ENCODE results near the gene GARIN5A. TPM values are rescaled to one million over a fixed set of nuclear protein-coding genes. Genes with fewer than 3 reads are reported as not detected.

Gene GARIN5A
- total RNA-seq, 1 experiment from 2014 or later: 8.2 TPM

DNA sequence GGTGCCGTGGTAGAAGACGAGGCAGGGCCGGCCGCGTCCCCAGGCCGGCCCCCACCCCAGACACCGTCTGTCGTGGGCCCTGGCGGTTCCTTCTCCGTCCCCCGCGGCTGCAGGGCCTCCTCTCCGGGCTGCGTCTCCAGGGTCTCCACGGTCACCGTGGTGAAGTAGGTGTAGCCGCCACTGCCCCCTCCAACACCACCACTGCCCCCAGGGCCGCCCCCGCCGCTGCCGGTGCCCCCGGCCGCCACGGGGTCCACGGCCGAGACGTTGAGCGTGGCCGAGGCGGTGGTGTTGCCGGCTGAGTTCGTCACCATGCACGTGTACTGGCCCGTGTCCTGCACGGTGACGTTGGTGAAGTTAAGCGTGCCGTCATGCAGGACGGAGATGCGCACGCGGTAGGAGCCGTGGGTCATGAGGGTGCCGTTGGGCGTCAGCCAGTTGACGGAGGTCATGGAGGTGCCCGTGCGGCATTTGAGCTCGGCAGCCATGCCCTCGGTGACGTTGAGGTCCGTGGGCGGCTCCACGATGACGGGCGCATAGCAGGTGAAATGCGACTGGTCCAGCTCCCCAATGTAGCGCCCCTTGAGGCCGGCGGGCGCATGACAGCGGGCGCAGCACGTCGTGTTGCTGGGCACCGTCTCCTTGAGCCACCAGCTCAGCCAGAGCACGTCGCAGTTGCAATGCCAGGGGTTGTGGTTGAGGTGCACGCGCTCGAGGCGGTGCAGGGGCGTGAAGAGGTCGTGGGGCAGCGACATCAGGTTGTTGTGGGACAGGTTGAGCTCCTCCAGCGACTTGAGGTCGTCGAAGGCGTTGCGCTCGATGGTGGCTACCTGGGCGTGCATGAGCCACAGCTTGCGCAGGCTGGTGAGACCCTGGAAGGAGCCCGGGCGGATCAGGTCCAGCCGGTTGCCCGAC, 41.7 kb upstream of the GARIN5A start:
- Mint-ChIP-seq H3K36me3 (peaks cover 5% of the 10 kb centered on the region; the same call in 1 of the 2 replicates), H3K27me3 (ENCODE audit: low read depth) (peaks cover 21% of the 10 kb centered on the region), H3K27ac (no peak overlapping the region), H3K4me1 (0 out of 2 replicates have a peak, but pooled peaks cover 1% of the 10 kb centered on the region), H3K4me3 (no peak overlapping the region), H3K9me3 (peaks cover 5% of the 10 kb centered on the region)
- TF ChIP-seq NR2C2 (CRISPR knock-in tag; IDR thresholded peaks at IDR 0.05) (0 out of 2 replicates have a peak, but pooled peaks have one; percentile 27), ZNF396 (CRISPR knock-in tag; IDR thresholded peaks at IDR 0.05; ENCODE audit: borderline replicate concordance) (no peak)
- TF ChIP-seq, protein P1, sequence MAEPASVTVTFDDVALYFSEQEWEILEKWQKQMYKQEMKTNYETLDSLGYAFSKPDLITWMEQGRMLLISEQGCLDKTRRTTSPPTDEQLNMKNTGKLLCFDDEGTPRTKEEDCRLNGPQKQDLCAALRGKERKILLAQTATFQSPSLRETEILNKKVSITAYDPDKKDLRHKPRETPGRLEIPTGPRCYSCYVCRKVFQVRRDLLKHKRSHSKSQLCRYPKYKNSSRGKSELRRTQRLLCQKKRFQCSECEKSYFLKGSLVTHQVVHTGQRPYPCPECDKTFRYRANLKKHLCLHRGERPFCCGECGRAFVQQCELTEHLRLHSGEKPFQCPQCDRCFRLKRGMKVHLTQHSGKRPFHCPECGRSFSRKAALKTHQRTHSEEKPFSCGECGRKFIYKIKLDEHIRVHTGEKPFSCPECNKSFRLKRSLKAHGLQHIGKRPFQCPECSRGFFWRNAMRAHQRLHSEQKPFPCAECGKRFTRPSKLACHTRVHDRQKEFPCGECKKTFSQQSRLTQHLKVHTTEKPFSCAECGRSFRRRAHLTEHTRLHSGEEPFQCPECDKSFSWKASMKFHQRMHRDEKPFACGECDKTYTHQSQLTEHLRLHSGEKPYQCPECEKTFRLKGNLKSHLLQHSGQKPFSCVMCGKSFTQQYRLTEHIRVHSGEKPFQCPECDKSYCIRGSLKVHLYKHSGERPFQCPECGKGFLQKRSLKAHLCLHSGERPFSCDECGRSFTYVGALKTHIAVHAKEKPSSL (CRISPR knock-in tag; conservative IDR thresholded peaks at IDR 0.05): no peak
- TF ChIP-seq, protein P2, sequence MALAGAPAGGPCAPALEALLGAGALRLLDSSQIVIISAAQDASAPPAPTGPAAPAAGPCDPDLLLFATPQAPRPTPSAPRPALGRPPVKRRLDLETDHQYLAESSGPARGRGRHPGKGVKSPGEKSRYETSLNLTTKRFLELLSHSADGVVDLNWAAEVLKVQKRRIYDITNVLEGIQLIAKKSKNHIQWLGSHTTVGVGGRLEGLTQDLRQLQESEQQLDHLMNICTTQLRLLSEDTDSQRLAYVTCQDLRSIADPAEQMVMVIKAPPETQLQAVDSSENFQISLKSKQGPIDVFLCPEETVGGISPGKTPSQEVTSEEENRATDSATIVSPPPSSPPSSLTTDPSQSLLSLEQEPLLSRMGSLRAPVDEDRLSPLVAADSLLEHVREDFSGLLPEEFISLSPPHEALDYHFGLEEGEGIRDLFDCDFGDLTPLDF (CRISPR knock-in tag; IDR thresholded peaks at IDR 0.05): 0 out of 2 replicates have a peak, but pooled peaks have one; percentile 23
- TF ChIP-seq, protein P3, sequence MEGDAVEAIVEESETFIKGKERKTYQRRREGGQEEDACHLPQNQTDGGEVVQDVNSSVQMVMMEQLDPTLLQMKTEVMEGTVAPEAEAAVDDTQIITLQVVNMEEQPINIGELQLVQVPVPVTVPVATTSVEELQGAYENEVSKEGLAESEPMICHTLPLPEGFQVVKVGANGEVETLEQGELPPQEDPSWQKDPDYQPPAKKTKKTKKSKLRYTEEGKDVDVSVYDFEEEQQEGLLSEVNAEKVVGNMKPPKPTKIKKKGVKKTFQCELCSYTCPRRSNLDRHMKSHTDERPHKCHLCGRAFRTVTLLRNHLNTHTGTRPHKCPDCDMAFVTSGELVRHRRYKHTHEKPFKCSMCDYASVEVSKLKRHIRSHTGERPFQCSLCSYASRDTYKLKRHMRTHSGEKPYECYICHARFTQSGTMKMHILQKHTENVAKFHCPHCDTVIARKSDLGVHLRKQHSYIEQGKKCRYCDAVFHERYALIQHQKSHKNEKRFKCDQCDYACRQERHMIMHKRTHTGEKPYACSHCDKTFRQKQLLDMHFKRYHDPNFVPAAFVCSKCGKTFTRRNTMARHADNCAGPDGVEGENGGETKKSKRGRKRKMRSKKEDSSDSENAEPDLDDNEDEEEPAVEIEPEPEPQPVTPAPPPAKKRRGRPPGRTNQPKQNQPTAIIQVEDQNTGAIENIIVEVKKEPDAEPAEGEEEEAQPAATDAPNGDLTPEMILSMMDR (IDR thresholded peaks at IDR 0.05): peak; percentile 59
- DNase-seq (ENCODE audit: low spot score): peak; percentile 73
- CTCF ChIA-PET: interaction anchor here (0.6 to 4.3 kb wide), 28 partner anchors 9 to 371 kb away, joined by 3 to 55 read pairs (median 4); partner anchors contain the start of genes C19orf81, KCNC3 and NR1H2
- POLR2A ChIA-PET: interaction anchor here (1.1 kb wide), 1 partner anchor 20 kb away, joined by 3 read pairs; no protein-coding TSS in a partner anchor
- ATAC-seq: peak; percentile 72

DNA sequence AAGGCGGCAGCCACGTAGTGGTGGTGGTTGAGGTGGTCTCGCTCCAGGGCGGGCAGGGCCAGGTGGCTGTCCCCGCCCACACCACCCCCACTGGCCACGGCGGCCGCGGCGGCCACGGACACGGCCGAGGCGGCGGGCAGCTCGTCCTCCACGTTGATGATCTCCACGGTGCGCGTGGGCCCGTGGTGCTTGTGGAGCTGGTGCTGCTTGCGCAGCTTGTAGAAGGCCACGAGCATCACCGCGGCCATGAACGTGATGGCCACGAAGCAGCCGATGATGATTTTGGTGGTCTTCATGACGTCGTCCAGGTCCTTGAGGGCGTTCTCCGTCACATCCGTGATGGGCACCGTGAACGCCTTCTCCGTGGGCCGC, 41.0 kb upstream of the GARIN5A start:
- ATAC-seq: no peak
- Mint-ChIP-seq H3K27ac (no peak overlapping the region), H3K36me3 (peaks cover 5% of the 10 kb centered on the region; the same call in 1 of the 2 replicates), H3K4me1 (peaks cover 5% of the 10 kb centered on the region; the same call in 1 of the 2 replicates), H3K4me3 (no peak overlapping the region), H3K27me3 (ENCODE audit: low read depth) (peaks cover 25% of the 10 kb centered on the region), H3K9me3 (peaks cover 5% of the 10 kb centered on the region)
- POLR2A ChIA-PET: interaction anchor here (1.1 kb wide), 1 partner anchor 20 kb away, joined by 3 read pairs; no protein-coding TSS in a partner anchor
- CTCF ChIA-PET: interaction anchor here (1.0 to 4.3 kb wide), 10 partner anchors 9 to 287 kb away, joined by 3 to 55 read pairs (median 6); no protein-coding TSS in a partner anchor
- no peak for DNase-seq (ENCODE audit: low spot score)
- TF ChIP-seq NFE2L1 (CRISPR knock-in tag; IDR thresholded peaks at IDR 0.05) (no peak), GABPB1 (CRISPR knock-in tag; IDR thresholded peaks at IDR 0.05) (no peak), SP1 (CRISPR knock-in tag; conservative IDR thresholded peaks at IDR 0.05) (no peak), JAZF1 (CRISPR knock-in tag; IDR thresholded peaks at IDR 0.05) (no peak), ZNF121 (CRISPR knock-in tag; IDR thresholded peaks at IDR 0.05) (no peak), HMGA2 (CRISPR knock-in tag; IDR thresholded peaks at IDR 0.05) (no peak), IRF2 (CRISPR knock-in tag; IDR thresholded peaks at IDR 0.05; ENCODE audit: borderline replicate concordance, low read depth) (no peak), KAT7 (CRISPR knock-in tag; IDR thresholded peaks at IDR 0.05; ENCODE audit: borderline replicate concordance) (no peak)
- TF ChIP-seq, protein P2 (CRISPR knock-in tag; IDR thresholded peaks at IDR 0.05): no peak
- TF ChIP-seq, protein P4, sequence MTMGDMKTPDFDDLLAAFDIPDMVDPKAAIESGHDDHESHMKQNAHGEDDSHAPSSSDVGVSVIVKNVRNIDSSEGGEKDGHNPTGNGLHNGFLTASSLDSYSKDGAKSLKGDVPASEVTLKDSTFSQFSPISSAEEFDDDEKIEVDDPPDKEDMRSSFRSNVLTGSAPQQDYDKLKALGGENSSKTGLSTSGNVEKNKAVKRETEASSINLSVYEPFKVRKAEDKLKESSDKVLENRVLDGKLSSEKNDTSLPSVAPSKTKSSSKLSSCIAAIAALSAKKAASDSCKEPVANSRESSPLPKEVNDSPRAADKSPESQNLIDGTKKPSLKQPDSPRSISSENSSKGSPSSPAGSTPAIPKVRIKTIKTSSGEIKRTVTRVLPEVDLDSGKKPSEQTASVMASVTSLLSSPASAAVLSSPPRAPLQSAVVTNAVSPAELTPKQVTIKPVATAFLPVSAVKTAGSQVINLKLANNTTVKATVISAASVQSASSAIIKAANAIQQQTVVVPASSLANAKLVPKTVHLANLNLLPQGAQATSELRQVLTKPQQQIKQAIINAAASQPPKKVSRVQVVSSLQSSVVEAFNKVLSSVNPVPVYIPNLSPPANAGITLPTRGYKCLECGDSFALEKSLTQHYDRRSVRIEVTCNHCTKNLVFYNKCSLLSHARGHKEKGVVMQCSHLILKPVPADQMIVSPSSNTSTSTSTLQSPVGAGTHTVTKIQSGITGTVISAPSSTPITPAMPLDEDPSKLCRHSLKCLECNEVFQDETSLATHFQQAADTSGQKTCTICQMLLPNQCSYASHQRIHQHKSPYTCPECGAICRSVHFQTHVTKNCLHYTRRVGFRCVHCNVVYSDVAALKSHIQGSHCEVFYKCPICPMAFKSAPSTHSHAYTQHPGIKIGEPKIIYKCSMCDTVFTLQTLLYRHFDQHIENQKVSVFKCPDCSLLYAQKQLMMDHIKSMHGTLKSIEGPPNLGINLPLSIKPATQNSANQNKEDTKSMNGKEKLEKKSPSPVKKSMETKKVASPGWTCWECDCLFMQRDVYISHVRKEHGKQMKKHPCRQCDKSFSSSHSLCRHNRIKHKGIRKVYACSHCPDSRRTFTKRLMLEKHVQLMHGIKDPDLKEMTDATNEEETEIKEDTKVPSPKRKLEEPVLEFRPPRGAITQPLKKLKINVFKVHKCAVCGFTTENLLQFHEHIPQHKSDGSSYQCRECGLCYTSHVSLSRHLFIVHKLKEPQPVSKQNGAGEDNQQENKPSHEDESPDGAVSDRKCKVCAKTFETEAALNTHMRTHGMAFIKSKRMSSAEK (CRISPR knock-in tag; IDR thresholded peaks at IDR 0.05; ENCODE audit: borderline replicate concordance): no peak
- TF ChIP-seq, protein P5, sequence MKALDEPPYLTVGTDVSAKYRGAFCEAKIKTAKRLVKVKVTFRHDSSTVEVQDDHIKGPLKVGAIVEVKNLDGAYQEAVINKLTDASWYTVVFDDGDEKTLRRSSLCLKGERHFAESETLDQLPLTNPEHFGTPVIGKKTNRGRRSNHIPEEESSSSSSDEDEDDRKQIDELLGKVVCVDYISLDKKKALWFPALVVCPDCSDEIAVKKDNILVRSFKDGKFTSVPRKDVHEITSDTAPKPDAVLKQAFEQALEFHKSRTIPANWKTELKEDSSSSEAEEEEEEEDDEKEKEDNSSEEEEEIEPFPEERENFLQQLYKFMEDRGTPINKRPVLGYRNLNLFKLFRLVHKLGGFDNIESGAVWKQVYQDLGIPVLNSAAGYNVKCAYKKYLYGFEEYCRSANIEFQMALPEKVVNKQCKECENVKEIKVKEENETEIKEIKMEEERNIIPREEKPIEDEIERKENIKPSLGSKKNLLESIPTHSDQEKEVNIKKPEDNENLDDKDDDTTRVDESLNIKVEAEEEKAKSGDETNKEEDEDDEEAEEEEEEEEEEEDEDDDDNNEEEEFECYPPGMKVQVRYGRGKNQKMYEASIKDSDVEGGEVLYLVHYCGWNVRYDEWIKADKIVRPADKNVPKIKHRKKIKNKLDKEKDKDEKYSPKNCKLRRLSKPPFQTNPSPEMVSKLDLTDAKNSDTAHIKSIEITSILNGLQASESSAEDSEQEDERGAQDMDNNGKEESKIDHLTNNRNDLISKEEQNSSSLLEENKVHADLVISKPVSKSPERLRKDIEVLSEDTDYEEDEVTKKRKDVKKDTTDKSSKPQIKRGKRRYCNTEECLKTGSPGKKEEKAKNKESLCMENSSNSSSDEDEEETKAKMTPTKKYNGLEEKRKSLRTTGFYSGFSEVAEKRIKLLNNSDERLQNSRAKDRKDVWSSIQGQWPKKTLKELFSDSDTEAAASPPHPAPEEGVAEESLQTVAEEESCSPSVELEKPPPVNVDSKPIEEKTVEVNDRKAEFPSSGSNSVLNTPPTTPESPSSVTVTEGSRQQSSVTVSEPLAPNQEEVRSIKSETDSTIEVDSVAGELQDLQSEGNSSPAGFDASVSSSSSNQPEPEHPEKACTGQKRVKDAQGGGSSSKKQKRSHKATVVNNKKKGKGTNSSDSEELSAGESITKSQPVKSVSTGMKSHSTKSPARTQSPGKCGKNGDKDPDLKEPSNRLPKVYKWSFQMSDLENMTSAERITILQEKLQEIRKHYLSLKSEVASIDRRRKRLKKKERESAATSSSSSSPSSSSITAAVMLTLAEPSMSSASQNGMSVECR (CRISPR knock-in tag; IDR thresholded peaks at IDR 0.05; ENCODE audit: borderline replicate concordance): no peak

Measured in WTC11 (cell line).